GM19467 (cell line): ENCODE data around the gene KIFAP3.
A peak's percentile ranks its signal among the peaks of the same experiment; 100 is the strongest.

Experiments
- ATAC-seq: cut with Tn5 transposase; IDR thresholded peaks from one replicate; pipeline ENCODE4 v1.9.1; 2021; ENCODE audit warnings: mild to moderate bottlenecking, moderate library complexity; ENCODE audit not compliant: unreplicated experiment

The KIFAP3 gene

DNA sequence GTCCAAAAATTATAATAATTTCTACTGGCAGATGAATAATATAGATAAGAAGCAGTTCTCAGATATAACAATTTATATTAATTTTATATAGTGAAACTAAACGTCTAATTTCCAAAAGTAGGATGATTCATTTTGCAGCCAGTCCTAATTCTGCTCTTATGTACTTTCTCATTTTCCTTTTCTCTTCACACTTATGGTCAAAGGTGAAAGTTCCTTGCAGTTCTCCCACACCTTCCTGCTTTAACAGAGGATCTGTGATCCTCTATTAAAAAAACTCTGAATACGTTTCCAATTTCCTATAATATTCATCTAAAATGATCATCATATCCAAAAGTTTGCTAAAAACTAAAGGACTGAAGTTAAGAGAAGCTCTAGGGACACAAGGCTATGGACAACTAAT lies 78.5 kb downstream of the KIFAP3 start:
- ATAC-seq = no peak

DNA sequence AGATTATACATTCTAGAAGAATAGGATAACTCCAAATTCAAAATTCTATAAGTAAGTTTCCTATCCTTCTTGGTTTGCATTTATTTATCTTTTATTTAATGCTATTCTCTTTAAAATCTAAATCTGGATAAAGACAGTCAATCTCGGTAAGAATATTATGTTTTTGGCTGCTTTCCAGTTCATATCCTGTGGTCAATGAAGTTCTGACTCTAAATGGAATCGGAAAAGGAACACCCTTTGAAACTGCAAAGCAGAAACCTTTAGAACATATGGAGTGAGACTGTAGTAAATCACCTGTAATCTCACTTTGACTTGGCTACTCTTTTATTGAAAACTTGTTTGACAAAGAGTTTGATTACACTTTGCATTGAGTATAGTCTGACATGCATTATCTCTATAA lies 85.2 kb downstream of the KIFAP3 start:
- no peak for ATAC-seq

DNA sequence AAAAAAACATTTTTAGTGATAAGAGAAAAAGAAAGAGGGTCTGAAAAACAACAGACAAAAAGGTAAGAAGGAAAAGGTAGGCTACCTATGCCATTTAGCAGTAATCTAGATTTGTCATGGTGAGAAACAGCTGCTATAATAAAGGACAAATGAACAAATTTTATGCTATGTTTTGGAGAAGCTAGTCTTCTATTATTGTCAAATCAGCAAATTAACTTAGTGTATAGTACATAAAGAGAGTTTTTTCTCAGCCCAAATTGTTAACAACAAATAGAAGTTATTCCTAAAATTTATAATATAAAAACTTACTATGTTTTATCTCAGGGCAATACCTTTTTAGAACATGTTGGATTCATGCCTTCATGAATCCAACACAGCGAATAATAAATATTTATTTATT lies 88.7 kb downstream of the KIFAP3 start:
- ATAC-seq = no peak

DNA sequence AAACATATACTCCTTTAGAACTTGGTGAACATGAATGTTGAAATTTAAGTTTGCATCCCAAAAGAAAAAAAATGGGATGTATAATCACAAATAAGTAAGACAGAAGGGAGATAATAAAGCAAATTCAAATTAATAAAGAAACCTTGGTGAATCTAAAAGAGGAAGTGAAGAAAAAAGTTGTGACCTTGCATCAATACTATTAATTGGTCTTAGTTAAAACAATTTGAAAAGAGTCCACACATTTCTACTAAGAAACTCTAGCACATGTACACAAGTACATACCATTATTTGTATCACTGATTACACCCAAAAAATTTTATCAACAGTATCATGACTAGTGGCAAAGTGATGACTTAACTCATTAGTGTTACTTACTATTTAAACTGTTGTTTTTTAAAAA lies 100.4 kb downstream of the KIFAP3 start:
- ATAC-seq = no peak

DNA sequence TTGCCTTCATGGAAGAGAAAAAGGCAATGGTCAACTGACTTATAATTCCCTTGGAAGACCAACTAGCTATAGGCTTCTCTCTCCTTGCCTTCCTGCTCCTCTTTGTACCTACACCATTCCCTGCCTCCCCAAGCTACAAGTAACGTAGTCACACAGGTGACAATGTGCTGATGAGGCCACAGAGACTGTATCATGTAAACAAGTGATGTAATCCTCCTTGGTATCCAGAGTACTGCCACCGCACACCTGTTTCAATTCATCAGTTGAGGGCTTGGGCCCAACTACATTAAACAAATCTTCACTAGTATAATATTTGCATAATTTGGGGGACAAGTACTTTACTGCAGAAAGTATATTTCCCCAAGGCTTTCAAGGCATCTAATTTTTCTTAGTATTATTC lies 104.4 kb downstream of the KIFAP3 start:
- no peak for ATAC-seq

DNA sequence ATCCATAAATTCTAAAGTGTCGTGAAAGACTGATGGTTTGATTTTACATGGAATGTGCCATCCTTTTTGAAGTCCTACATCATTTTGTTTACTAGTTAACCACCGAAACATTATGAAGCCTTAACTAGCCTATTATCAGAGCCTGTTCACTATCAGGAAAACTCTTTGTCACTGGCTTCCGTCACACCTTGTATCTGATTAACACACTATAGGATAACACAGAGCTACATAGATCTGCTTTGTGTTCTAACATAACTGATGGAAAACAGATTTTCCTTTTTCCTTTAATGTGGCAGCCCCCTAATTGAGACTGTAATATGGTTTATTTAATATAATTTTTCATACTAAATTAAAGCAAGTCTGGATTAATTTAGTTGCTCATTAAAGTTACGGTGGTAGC lies 106.3 kb downstream of the KIFAP3 start:
- ATAC-seq = no peak

DNA sequence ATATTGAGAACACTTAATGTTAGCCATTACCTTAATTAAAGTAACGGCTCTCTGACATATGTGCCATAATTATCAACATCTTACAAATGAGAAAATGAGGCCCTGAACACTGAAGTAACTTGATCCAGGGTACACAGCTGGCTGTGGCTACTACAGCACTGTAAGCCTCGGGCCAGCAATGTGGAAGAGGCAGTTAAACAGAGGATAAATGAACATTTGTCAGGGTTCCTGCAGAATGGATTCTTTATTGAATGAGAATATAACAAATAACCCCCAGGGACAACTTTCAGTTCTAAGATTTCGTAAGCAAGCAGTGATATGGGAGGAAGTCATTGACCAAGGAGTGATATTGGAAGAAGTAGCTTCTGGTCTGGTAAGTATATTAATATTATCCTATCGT lies 110.3 kb downstream of the KIFAP3 start:
- no peak for ATAC-seq

DNA sequence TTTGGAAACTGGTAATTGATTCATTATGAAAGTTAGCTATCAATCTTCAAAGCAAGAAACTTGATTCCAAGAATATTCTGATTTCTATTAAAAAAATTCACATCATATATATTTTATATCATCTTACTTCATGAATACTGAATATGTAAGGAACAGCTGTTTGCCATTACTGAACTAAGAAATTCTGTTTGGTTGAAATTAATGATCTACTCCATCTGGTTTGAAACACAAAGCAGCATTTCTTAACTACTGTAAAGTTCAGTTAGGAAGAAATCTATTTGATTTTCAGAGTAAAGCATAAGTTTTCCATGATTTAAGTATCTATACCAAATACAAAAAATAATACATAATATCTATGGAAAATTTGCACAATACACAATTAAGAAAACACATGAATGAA lies 114.8 kb downstream of the KIFAP3 start:
- ATAC-seq = no peak

DNA sequence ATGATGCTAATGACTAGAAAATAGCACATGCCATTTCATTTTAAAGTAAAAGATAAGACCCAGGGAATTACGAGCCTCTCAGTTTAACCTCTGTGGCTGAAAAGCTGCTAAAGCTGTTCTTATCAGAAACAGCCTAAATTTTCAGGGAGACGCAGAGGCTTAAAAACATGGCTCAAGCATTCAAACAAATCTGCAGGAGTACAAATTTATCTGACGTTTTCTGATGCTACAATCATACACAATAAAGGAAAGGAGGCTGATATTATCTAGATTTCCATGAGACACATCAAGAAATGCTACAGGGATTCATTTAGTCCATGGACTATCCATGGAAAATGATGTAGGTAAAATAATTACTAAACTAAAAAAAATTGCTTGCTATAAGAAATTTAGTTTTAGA lies 115.5 kb downstream of the KIFAP3 start:
- ATAC-seq = no peak

DNA sequence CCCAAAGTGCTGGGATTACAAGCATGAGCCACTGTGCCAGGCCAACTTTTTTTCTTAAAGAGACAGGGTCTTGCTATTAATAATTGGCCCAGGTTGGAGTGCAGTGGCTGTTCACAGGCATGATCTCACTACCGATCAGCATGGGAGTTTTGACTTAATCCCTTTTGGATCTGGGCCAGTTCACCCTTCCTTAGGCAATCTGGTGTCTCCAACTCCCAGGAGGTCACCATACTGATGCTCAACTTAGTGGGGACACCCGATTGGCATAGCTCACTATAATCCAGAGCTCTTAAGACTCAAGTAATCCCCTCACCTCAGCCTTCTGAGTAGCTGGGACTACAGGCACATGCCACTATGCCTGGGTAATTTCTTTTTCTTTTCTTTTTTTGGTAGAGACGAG lies 116.6 kb downstream of the KIFAP3 start:
- no peak for ATAC-seq

DNA sequence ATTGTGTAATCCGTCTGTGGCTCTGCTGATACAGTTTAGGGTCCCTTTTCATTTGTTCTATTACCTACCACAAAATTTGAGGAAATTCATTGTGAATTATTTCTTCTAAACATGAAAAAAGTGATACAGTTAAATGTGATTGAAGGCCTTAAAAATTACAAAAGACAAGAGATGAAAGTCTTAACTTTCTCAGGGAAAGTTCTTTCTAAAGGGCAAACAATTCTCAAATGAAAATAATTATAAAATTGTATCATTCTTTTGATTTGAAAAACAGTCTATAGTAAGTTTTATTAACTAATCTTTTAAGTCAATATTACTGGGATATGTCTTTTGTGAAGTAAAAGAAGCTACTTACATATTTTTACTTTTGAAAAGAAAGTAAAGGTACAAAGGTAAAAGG lies 123.4 kb downstream of the KIFAP3 start:
- ATAC-seq = no peak

DNA sequence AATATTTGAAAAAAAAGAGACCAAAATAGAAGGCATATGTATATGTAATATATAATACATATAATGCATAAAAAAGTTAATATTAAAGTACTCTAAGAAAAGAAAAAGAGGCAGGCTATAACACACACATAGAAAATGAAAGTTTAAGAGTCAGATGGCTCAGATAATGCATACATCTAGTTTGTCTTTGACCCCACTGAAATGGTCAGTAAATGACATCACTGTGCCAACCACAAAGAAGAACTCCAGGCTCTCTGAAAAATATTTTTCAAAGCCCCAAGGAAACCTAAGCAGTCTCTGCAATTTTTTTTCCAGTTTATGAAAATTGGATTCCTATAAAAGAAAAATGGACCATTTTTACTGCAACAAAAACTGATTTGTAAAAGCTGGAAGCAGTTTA lies 125.4 kb downstream of the KIFAP3 start:
- ATAC-seq = no peak

DNA sequence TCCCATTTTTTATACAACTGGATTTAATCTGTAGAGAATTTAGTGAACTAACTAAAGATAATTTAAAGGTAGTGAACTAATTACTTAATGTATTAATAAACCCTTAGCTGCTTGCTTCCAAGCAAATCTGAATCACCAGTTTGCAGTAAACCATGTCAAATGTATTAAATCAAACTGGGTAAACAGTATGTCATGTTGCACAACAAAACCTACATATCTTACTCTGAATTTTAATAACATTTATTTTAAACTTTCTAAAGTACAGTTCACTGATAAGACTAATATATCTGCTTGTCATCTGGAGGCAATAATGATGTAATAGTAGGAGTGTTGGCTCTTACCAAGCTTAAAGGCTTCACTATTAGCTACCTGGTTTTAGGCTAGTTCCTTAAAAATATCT lies 128.3 kb downstream of the KIFAP3 start:
- no peak for ATAC-seq

DNA sequence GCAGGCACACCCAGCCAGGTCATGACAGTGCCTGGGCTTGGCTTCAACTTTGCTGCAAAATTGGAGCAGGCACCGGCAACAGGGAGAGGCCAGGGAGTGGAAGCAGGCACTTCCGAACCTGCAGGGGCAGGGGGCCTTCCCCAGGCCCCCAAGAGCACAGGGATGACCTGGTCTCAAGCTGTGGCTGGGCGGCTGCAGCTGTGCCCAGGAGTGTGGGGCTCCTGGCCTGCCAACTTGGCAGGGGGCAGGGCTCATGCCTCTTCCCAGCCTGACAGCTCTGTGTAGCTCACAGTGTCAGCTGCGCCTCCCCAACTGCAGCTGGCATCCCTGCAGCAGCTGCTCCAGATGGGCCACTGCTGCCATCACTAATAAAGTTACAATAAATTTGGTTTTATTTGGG lies 129.3 kb downstream of the KIFAP3 start:
- no peak for ATAC-seq

DNA sequence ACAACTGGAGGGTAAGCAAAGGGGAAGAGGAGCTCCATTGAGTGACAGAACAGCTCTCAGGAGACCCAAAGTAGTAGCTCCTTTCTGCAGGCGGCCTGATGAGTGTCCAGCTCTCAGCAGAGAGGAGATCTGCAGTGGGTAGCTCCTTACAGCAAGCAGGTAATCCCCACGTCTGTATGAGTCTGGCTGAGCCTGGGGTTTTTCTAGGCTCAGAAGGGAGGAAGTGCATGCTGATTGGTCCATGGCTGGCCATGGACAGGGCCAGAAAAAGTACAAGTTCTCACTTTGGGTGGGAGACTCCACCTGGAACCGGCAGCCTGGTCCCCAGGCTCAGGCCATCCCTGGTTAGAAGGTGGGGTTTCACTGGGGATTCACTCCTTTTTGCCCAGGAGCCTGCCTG lies 129.9 kb downstream of the KIFAP3 start:
- ATAC-seq = no peak

DNA sequence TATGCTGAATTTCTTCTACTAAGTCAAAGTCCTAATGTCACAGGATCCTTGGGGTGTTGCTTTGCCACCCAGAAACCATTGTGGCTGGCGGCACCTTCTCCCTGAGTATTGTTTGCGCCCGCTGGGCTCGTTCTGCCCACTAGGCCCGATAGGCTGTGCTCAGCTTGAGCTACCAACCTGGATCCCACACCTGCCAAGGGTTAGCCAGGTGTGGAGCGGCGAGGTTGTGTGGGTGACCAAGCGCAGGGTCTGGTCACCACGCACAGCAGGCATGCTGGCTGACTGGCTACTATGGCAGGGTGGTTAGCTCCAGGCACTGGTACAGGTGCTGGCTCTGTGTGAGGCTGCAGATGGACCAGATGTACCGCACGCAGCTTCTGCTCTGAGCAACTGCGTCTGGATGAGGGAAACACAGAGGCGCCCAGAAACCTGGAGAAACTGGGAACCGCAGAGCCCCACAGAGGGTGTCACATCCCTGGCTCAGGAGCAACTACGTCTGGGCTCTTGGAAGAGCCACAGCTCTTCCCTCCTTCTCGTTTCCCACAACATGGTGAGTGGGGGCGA lies 130.4 kb downstream of the KIFAP3 start:
- no peak for ATAC-seq

DNA sequence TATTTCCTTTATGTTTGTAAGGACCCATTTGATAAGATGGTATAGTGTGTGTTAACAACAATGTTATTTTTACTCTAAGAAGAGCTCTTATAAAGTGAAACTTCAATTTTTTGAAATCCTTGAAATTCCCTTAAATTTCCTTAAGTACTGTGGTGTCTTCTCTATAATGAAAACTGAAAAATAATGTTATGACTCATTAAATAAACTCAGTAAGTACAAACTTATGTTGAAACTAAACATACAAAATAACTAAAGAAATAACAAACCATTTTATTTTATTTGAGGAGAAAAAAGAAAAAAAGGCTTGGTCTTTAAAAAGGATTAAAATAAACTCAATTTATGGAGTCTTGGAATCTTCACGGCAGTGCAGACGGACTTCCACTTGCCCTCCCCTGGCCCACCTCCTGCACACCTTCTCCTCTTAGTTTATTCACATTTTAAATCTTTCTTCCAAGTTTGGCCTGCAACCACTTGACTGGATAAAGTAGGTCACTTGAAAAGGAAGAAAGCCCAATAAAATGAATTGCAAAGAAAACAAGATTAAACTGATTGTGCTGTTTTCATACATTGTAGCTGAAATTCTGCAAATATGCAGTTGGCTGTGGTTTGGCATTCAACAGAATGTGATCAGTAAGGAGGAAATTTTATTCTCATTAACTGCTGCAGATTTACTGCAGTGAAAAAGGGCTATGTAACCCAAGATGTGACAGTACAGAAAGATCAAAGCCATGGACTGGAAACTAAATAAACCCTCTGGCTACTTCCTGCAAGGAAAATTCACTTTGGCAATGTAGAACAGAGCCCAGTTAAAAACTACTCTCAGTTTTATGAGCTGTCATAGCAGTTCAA lies 132.3 kb downstream of the KIFAP3 start:
- no peak for ATAC-seq

DNA sequence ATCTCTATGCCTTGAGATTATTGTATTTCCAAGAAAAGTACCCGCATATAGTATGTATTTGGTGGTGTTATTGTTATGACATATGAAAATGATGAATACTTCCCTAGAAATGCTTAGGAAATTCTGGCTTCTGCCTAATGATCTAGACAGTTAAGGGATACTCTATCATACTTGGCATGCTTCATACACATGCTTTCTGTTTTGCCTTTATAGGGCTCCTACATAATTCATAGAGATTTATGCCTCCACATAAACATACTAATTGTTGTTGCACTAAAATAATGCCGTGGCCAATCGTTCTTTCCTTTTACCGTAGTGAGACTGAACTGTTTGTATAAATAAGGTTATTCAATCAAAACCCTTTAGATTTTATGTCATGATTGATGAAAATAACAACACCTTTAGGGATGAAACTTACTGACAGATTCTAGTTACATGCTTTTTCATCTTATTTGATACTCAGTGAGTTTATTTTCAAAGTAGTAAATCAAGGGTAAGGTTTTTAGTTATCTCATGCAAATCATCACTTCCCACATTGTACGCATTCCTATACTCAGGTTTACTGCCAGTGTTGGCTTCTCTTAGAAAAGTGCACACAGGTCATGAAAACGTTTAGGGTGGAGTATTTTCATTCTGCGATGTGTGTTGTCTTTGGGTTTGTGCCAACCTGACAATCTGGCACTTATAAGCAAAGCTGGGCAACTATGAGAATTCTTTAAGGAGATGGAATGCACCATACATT lies 140.3 kb downstream of the KIFAP3 start:
- ATAC-seq = no peak

DNA sequence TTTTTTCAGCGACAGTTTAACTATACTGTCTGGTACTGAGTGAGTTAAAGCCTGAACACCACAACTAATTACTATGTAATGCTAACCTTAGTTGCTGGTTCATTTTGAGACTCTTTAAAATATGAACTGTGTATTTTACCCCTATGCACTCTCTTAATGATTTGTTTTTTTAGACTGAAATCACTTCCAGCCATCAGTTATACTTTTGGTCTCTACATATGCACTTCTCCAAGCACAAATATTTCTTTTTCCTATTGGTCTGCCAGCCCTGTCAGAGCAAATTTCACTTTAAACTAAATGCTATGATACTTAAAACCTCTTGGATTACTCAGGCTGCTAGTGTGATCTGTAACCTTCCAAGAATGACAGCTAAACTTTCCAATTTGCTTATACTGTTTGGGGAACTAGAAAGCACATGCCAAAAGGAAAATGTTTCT lies 142.7 kb downstream of the KIFAP3 start:
- ATAC-seq = no peak

DNA sequence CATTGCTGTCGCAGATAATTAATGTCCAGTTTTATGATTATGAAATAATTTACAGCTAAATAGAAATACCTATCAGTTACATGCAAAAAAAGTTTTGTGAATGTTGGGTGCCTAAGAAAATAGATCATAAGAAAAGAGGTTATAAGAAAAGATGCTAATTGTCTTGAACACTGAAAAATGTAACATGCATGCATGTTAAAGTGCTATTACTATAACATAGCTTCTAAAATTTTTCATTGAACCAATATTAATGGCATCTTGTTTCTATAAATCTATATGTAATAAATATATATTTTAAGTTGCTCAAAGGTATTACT lies 145.3 kb downstream of the KIFAP3 start:
- no peak for ATAC-seq

DNA sequence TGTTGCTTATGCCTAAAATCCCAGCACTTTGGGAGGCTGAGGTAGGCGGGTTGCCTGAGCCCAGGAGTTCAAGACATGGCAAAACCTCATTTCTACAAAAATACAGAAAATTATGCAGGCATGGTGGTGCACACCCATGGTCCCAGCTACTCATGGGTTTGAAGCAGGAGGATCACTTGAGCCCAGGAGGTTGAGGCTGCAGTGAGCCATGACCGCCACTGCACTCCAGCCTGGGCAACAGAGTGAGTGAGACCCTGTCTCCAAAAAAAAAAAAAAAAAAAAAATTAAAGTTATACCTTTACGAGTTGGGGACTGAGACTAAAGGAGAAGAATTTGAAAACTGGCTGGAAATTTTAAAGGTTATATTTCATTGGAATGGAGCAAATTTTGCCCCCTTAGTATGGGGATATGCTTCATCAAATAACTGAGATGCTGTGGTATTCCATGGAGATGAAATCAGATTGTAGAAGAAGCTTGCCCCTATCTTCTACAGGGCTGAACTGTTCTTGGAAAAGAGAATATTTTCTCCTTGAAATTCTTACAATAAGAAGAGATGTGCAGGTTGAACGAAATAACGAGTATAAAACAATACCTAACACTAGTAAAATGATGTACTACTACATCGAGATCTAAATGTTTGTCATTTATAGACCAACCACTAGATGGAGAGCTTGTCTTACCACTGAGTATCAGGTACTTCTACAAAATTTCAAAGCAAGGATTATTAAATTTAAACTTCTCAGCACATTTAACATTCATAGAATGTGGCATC lies 145.9 kb downstream of the KIFAP3 start:
- peak; percentile 65 for ATAC-seq
